Mesendoderm (in vitro differentiated cells): Measurements from ENCODE around the gene EHBP1L1.

Experiments used
- DNase-seq: peaks from one replicate; pipeline ENCODE4 v3.0.0; 2013
- H2AK5ac ChIP-seq: 2 replicates; pipeline ENCODE4 v1.6.1; 2013; ENCODE audit warnings: low read length, inconsistent platforms
- H2BK120ac ChIP-seq: 2 replicates; pipeline ENCODE4 v1.6.1; 2013; ENCODE audit warnings: low read depth, mild to moderate bottlenecking, low read length, moderate library complexity, mixed read lengths
- H2BK15ac ChIP-seq: replicated peaks from 2 replicates; pipeline ENCODE4 v1.6.1; 2013; ENCODE audit warnings: low read depth, mild to moderate bottlenecking, moderate library complexity
- H2BK5ac ChIP-seq: 2 replicates; pipeline ENCODE4 v1.6.1; 2013; ENCODE audit warnings: low read length, inconsistent platforms
- H3K18ac ChIP-seq: 2 replicates; pipeline ENCODE4 v1.6.1; 2013; ENCODE audit warnings: mild to moderate bottlenecking, low read length, mixed read lengths
- H3K23ac ChIP-seq: one replicate; pipeline ENCODE4 v1.6.1; 2013; ENCODE audit warnings: low read length
- H3K27ac ChIP-seq: 2 replicates; pipeline ENCODE4 v1.5.1; 2013; ENCODE audit warnings: low read depth, mild to moderate bottlenecking, inconsistent platforms, low read length, moderate library complexity
- H3K27me3 ChIP-seq: 2 replicates; pipeline ENCODE4 v1.6.1; 2013; ENCODE audit warnings: low read length, control low read depth, mild to moderate bottlenecking, inconsistent platforms; ENCODE audit not compliant: insufficient read depth, poor library complexity
- H3K36me3 ChIP-seq: 2 replicates; pipeline ENCODE4 v1.6.1; 2013; ENCODE audit warnings: low read length, inconsistent platforms; ENCODE audit not compliant: control insufficient read depth, insufficient read depth
- H3K4ac ChIP-seq: one replicate; pipeline ENCODE4 v1.6.1; 2013; ENCODE audit warnings: low read depth, mild to moderate bottlenecking, low read length, moderate library complexity
- H3K4me1 ChIP-seq: 2 replicates; pipeline ENCODE4 v1.6.1; 2013; ENCODE audit warnings: low read depth, low read length, inconsistent platforms; ENCODE audit not compliant: control insufficient read depth
- H3K4me2 ChIP-seq: 2 replicates; pipeline ENCODE4 v1.6.1; 2013; ENCODE audit warnings: low read length
- H3K4me3 ChIP-seq: 2 replicates; pipeline ENCODE4 v1.5.1; 2013; ENCODE audit warnings: mild to moderate bottlenecking, low read length
- H3K56ac ChIP-seq: one replicate; pipeline ENCODE4 v1.6.1; 2013; ENCODE audit warnings: low read length
- H3K79me1 ChIP-seq: 2 replicates; pipeline ENCODE4 v1.6.1; 2013; ENCODE audit warnings: low read length, inconsistent platforms
- H3K79me2 ChIP-seq: 2 replicates; pipeline ENCODE4 v1.6.1; 2013; ENCODE audit warnings: mild to moderate bottlenecking, low read length; ENCODE audit not compliant: control insufficient read depth, insufficient read depth
- H3K9ac ChIP-seq: 2 replicates; pipeline ENCODE4 v1.6.1; 2013; ENCODE audit warnings: low read length, inconsistent platforms
- H4K5ac ChIP-seq: one replicate; pipeline ENCODE4 v1.6.1; 2013; ENCODE audit warnings: low read length
- H4K8ac ChIP-seq: one replicate; pipeline ENCODE4 v1.6.1; 2013; ENCODE audit warnings: low read depth, mild to moderate bottlenecking, control low read depth, low read length, moderate library complexity
- WGBS: extraction: QIAGEN DNeasy Blood & Tissue Kit; methylation state at CpG from one replicate; pipeline ENCODE4 v1.1.7; 2013; ENCODE audit warnings: low lambda C conversion rate, missing lambda C conversion rate; ENCODE audit not compliant: insufficient coverage; ENCODE audit errors: extremely low coverage; 5-methylcytosine and 5-hydroxymethylcytosine counted together

The EHBP1L1 gene

GRCh38 chr11:65599216-65599954 lies 23.5 kb downstream of the EHBP1L1 start:
- no peak overlapping the region for H4K8ac ChIP-seq
- H3K56ac ChIP-seq = no peak overlapping the region
- H2BK120ac ChIP-seq = no peak overlapping the region
- no peak overlapping the region for H3K9ac ChIP-seq
- H3K18ac ChIP-seq = no peak overlapping the region
- no peak overlapping the region for H4K5ac ChIP-seq
- H3K4ac ChIP-seq = no peak overlapping the region
- H3K4me2 ChIP-seq = no peak overlapping the region
- H3K36me3 ChIP-seq = no peaks in the 10 kb centered on the region
- H2AK5ac ChIP-seq = no peak overlapping the region
- H3K79me2 ChIP-seq = no peaks in the 10 kb centered on the region
- no peak overlapping the region for H3K23ac ChIP-seq
- WGBS = no CpG with 5 or more reads among the region's 49 CpGs
- no peak overlapping the region for H2BK5ac ChIP-seq
- H3K27me3 ChIP-seq = no peaks in the 10 kb centered on the region
- H3K79me1 ChIP-seq = no peaks in the 10 kb centered on the region
- H2BK15ac ChIP-seq = no peak overlapping the region
- no peak overlapping the region for H3K27ac ChIP-seq
- no peaks in the 10 kb centered on the region for H3K4me1 ChIP-seq
- H3K4me3 ChIP-seq = no peak overlapping the region
- no peak for DNase-seq

- H3K79me1 ChIP-seq = no peaks in the 10 kb centered on the region
- no peak overlapping the region for H3K4ac ChIP-seq
- H4K8ac ChIP-seq = no peak overlapping the region
- no peak overlapping the region for H2BK120ac ChIP-seq
- no CpG with 5 or more reads among the region's 6 CpGs for WGBS
- no peak overlapping the region for H3K23ac ChIP-seq
- H3K36me3 ChIP-seq = no peaks in the 10 kb centered on the region
- H3K4me2 ChIP-seq = no peak overlapping the region
- H3K27me3 ChIP-seq = no peaks in the 10 kb centered on the region
- H3K27ac ChIP-seq = no peak overlapping the region
- H3K4me1 ChIP-seq = no peaks in the 10 kb centered on the region
- H3K4me3 ChIP-seq = no peak overlapping the region
- H2AK5ac ChIP-seq = no peak overlapping the region
- H2BK15ac ChIP-seq = no peak overlapping the region
- no peaks in the 10 kb centered on the region for H3K79me2 ChIP-seq
- no peak overlapping the region for H4K5ac ChIP-seq
- H3K9ac ChIP-seq = no peak overlapping the region
- no peak overlapping the region for H3K56ac ChIP-seq
- H3K18ac ChIP-seq = no peak overlapping the region
- H2BK5ac ChIP-seq = no peak overlapping the region
- DNase-seq = no peak
Measured at GRCh38 chr11:65599955-65600246, 24.0 kb downstream of the EHBP1L1 start.

- no peak overlapping the region for H4K8ac ChIP-seq
- H3K27ac ChIP-seq = no peak overlapping the region
- no peak overlapping the region for H2AK5ac ChIP-seq
- no peak overlapping the region for H3K4me2 ChIP-seq
- H3K23ac ChIP-seq = no peak overlapping the region
- H3K9ac ChIP-seq = no peak overlapping the region
- no peaks in the 10 kb centered on the region for H3K36me3 ChIP-seq
- H3K4me3 ChIP-seq = no peak overlapping the region
- H3K79me2 ChIP-seq = no peaks in the 10 kb centered on the region
- H2BK15ac ChIP-seq = no peak overlapping the region
- no peaks in the 10 kb centered on the region for H3K79me1 ChIP-seq
- H3K4me1 ChIP-seq = peaks cover 3% of the 10 kb centered on the region
- H3K4ac ChIP-seq = no peak overlapping the region
- H2BK5ac ChIP-seq = no peak overlapping the region
- no peak overlapping the region for H3K18ac ChIP-seq
- H3K56ac ChIP-seq = no peak overlapping the region
- no peak overlapping the region for H2BK120ac ChIP-seq
- H3K27me3 ChIP-seq = no peaks in the 10 kb centered on the region
- H4K5ac ChIP-seq = no peak overlapping the region
- no peak for DNase-seq
- WGBS = no CpG with 5 or more reads among the region's 1 CpG
Measured at GRCh38 chr11:65604258-65604657, 28.4 kb downstream of the EHBP1L1 start.

GRCh38 chr11:65606876-65607613 lies 31.2 kb downstream of the EHBP1L1 start:
- Histone ChIP-seq H3K27ac (peak overlapping the region; percentile 33), H2AK5ac (no peak overlapping the region), H2BK120ac (no peak overlapping the region), H3K79me1 (peaks cover 6% of the 10 kb centered on the region), H3K23ac (no peak overlapping the region), H2BK15ac (no peak overlapping the region), H4K8ac (no peak overlapping the region), H3K4me3 (no peak overlapping the region), H4K5ac (no peak overlapping the region), H3K36me3 (no peaks in the 10 kb centered on the region), H3K4ac (no peak overlapping the region), H3K4me2 (peak overlapping the region; percentile 67), H2BK5ac (no peak overlapping the region), H3K79me2 (no peaks in the 10 kb centered on the region), H3K9ac (peak overlapping the region; percentile 69), H3K4me1 (peaks cover 3% of the 10 kb centered on the region), H3K56ac (peak overlapping the region; percentile 83), H3K18ac (no peak overlapping the region), H3K27me3 (no peaks in the 10 kb centered on the region)
- peak; percentile 100 for DNase-seq
- WGBS = no CpG with 5 or more reads among the region's 67 CpGs

- no peak overlapping the region for H4K5ac ChIP-seq
- no peak overlapping the region for H3K23ac ChIP-seq
- no peak overlapping the region for H2BK120ac ChIP-seq
- no peaks in the 10 kb centered on the region for H3K36me3 ChIP-seq
- peaks cover 9% of the 10 kb centered on the region for H3K4me1 ChIP-seq
- no peak overlapping the region for H3K18ac ChIP-seq
- H2BK15ac ChIP-seq = no peak overlapping the region
- peak overlapping the region; percentile 27 for H3K4me2 ChIP-seq
- H3K9ac ChIP-seq = peak overlapping the region; percentile 58
- H3K4me3 ChIP-seq = no peak overlapping the region
- H3K79me2 ChIP-seq = peaks cover under 1% of the 10 kb centered on the region
- H2AK5ac ChIP-seq = no peak overlapping the region
- H4K8ac ChIP-seq = no peak overlapping the region
- H3K4ac ChIP-seq = no peak overlapping the region
- no CpG with 5 or more reads among the region's 37 CpGs for WGBS
- no peak for DNase-seq
- no peak overlapping the region for H3K27ac ChIP-seq
- peak overlapping the region; percentile 60 for H3K56ac ChIP-seq
- peaks cover 13% of the 10 kb centered on the region for H3K79me1 ChIP-seq
- no peak overlapping the region for H2BK5ac ChIP-seq
- no peaks in the 10 kb centered on the region for H3K27me3 ChIP-seq
Measured at GRCh38 chr11:65607614-65608426, 32.0 kb downstream of the EHBP1L1 start.
